Measurements from ENCODE around the gene CACNA1C.

The CACNA1C gene

GRCh38 chr12:2607881-2608607 lies 555.3 kb downstream of the CACNA1C start:
- Histone ChIP-seq H3K36me3 (ENCODE audit: control insufficient read depth in 4 of 4, insufficient read depth in 4 of 4, low read length in 3 of 4) (no peaks in the 10 kb centered on the region), H3K4me1 (ENCODE audit: control extremely low read depth in 1 of 4, control insufficient read depth in 4 of 4, insufficient read depth in 4 of 4, low read length in 3 of 4) (peaks cover 0 to 22% (median 16%) of the 10 kb centered on the region in 4 experiments), H3K9me3 (ENCODE audit: control extremely low read depth in 1 of 5, control insufficient read depth in 4 of 5, insufficient read depth in 2 of 5, low read depth in 1 of 5, low read length in 4 of 5) (no peaks in the 10 kb centered on the region), H3K27me3 (replicated peaks in 2 of 5; ENCODE audit: control insufficient read depth in 4 of 5, insufficient read depth in 5 of 5, low read length in 4 of 5) (no peaks in the 10 kb centered on the region), H3K4me3 (ENCODE audit: control insufficient read depth in 1 of 7, extremely low read depth in 1 of 7, insufficient read depth in 4 of 7, low read depth in 2 of 7, low read length in 6 of 7) (no peak overlapping the region), H3K27ac (ENCODE audit: insufficient read depth in 1 of 2, low read depth in 1 of 2, low read length in 2 of 2, poor library complexity in 1 of 2, severe bottlenecking in 2 of 2) (no peak overlapping the region)
- WGBS (ENCODE audit: insufficient coverage) = 94% methylated on average over 5 of the region's 10 CpGs
- no peak for DNase-seq
- CTCF ChIA-PET = interaction anchor here (0.8 to 2.3 kb wide), 10 partner anchors 9 to 75 kb away, joined by 3 to 8 read pairs (median 4); no protein-coding TSS in a partner anchor
- POLR2A ChIA-PET = no interaction called here

GRCh38 chr12:2608608-2608945 lies 555.8 kb downstream of the CACNA1C start:
- Histone ChIP-seq H3K4me1 (ENCODE audit: control extremely low read depth in 1 of 4, control insufficient read depth in 4 of 4, insufficient read depth in 4 of 4, low read length in 3 of 4) (peaks cover 2 to 27% (median 21%) of the 10 kb centered on the region in 4 experiments), H3K36me3 (ENCODE audit: control insufficient read depth in 4 of 4, insufficient read depth in 4 of 4, low read length in 3 of 4) (no peaks in the 10 kb centered on the region), H3K27ac (ENCODE audit: insufficient read depth in 1 of 2, low read depth in 1 of 2, low read length in 2 of 2, poor library complexity in 1 of 2, severe bottlenecking in 2 of 2) (no peak overlapping the region), H3K9me3 (ENCODE audit: control extremely low read depth in 1 of 5, control insufficient read depth in 4 of 5, insufficient read depth in 2 of 5, low read depth in 1 of 5, low read length in 4 of 5) (no peaks in the 10 kb centered on the region), H3K27me3 (replicated peaks in 2 of 5; ENCODE audit: control insufficient read depth in 4 of 5, insufficient read depth in 5 of 5, low read length in 4 of 5) (no peaks in the 10 kb centered on the region), H3K4me3 (ENCODE audit: control insufficient read depth in 1 of 7, extremely low read depth in 1 of 7, insufficient read depth in 4 of 7, low read depth in 2 of 7, low read length in 6 of 7) (peak overlapping the region in 2 of 7 experiments; percentile 26 to 48)
- DNase-seq = no peak
- ChIA-PET CTCF (interaction anchor here (0.8 to 2.3 kb wide), 8 partner anchors 8 to 75 kb away, joined by 3 to 8 read pairs (median 4); no protein-coding TSS in a partner anchor), POLR2A (no interaction called here)
- 98% methylated on average over 7 of the region's 12 CpGs for WGBS (ENCODE audit: insufficient coverage)

- peak; percentile 57 to 89 (median 87) for DNase-seq
- ChIA-PET CTCF (interaction anchor here (1.2 to 2.3 kb wide), 4 partner anchors 14 to 74 kb away, joined by 3 to 8 read pairs (median 5); no protein-coding TSS in a partner anchor), POLR2A (no interaction called here)
- H3K9me3 ChIP-seq (ENCODE audit: control extremely low read depth in 1 of 5, control insufficient read depth in 4 of 5, insufficient read depth in 2 of 5, low read depth in 1 of 5, low read length in 4 of 5) = no peaks in the 10 kb centered on the region
- H3K36me3 ChIP-seq (ENCODE audit: control insufficient read depth in 4 of 4, insufficient read depth in 4 of 4, low read length in 3 of 4) = no peaks in the 10 kb centered on the region
- no peak overlapping the region for H3K27ac ChIP-seq (ENCODE audit: insufficient read depth in 1 of 2, low read depth in 1 of 2, low read length in 2 of 2, poor library complexity in 1 of 2, severe bottlenecking in 2 of 2)
- no peaks in the 10 kb centered on the region for H3K27me3 ChIP-seq (replicated peaks in 2 of 5; ENCODE audit: control insufficient read depth in 4 of 5, insufficient read depth in 5 of 5, low read length in 4 of 5)
- WGBS (ENCODE audit: insufficient coverage) = 9% methylated on average over 12 of the region's 12 CpGs
- H3K4me1 ChIP-seq (ENCODE audit: control extremely low read depth in 1 of 4, control insufficient read depth in 4 of 4, insufficient read depth in 4 of 4, low read length in 3 of 4) = peaks cover 2 to 30% (median 26%) of the 10 kb centered on the region in 4 experiments
- H3K4me3 ChIP-seq (ENCODE audit: control insufficient read depth in 1 of 7, extremely low read depth in 1 of 7, insufficient read depth in 4 of 7, low read depth in 2 of 7, low read length in 6 of 7) = peak overlapping the region in 2 of 7 experiments; percentile 26 to 48
Observed at GRCh38 chr12:2609020-2609419, 556.2 kb downstream of the CACNA1C start.

- Histone ChIP-seq H3K4me3 (ENCODE audit: control insufficient read depth in 1 of 7, extremely low read depth in 1 of 7, insufficient read depth in 4 of 7, low read depth in 2 of 7, low read length in 6 of 7) (no peak overlapping the region), H3K27ac (ENCODE audit: insufficient read depth in 1 of 2, low read depth in 1 of 2, low read length in 2 of 2, poor library complexity in 1 of 2, severe bottlenecking in 2 of 2) (no peak overlapping the region), H3K9me3 (ENCODE audit: control extremely low read depth in 1 of 5, control insufficient read depth in 4 of 5, insufficient read depth in 2 of 5, low read depth in 1 of 5, low read length in 4 of 5) (no peaks in the 10 kb centered on the region), H3K36me3 (ENCODE audit: control insufficient read depth in 4 of 4, insufficient read depth in 4 of 4, low read length in 3 of 4) (no peaks in the 10 kb centered on the region), H3K27me3 (replicated peaks in 2 of 5; ENCODE audit: control insufficient read depth in 4 of 5, insufficient read depth in 5 of 5, low read length in 4 of 5) (no peaks in the 10 kb centered on the region), H3K4me1 (ENCODE audit: control extremely low read depth in 1 of 4, control insufficient read depth in 4 of 4, insufficient read depth in 4 of 4, low read length in 3 of 4) (peaks cover 2 to 35% (median 28%) of the 10 kb centered on the region in 4 experiments)
- POLR2A ChIA-PET = no interaction called here
- CTCF ChIA-PET = interaction anchor here (1.6 to 2.1 kb wide), 2 partner anchors 22 to 26 kb away, joined by 4 to 10 read pairs; no protein-coding TSS in a partner anchor
- DNase-seq = no peak
- 96% methylated on average over 8 of the region's 11 CpGs for WGBS (ENCODE audit: insufficient coverage)
Observed at GRCh38 chr12:2610358-2610757, 557.6 kb downstream of the CACNA1C start.

- no peaks in the 10 kb centered on the region for H3K27me3 ChIP-seq (replicated peaks in 2 of 5; ENCODE audit: control insufficient read depth in 4 of 5, insufficient read depth in 5 of 5, low read length in 4 of 5)
- H3K4me3 ChIP-seq (ENCODE audit: control insufficient read depth in 1 of 7, extremely low read depth in 1 of 7, insufficient read depth in 4 of 7, low read depth in 2 of 7, low read length in 6 of 7) = no peak overlapping the region
- H3K9me3 ChIP-seq (ENCODE audit: control extremely low read depth in 1 of 5, control insufficient read depth in 4 of 5, insufficient read depth in 2 of 5, low read depth in 1 of 5, low read length in 4 of 5) = no peaks in the 10 kb centered on the region
- H3K4me1 ChIP-seq (ENCODE audit: control extremely low read depth in 1 of 4, control insufficient read depth in 4 of 4, insufficient read depth in 4 of 4, low read length in 3 of 4) = peaks cover 2 to 62% (median 56%) of the 10 kb centered on the region in 4 experiments
- no peak overlapping the region for H3K27ac ChIP-seq (ENCODE audit: insufficient read depth in 1 of 2, low read depth in 1 of 2, low read length in 2 of 2, poor library complexity in 1 of 2, severe bottlenecking in 2 of 2)
- ChIA-PET POLR2A (no interaction called here), CTCF (interaction anchor here (5.9 kb wide), 1 partner anchor 13 kb away, joined by 44 read pairs; no protein-coding TSS in a partner anchor)
- H3K36me3 ChIP-seq (ENCODE audit: control insufficient read depth in 4 of 4, insufficient read depth in 4 of 4, low read length in 3 of 4) = no peaks in the 10 kb centered on the region
- DNase-seq = peak in 2 of 3 donors; percentile 71 to 78
- 57% methylated on average over 11 of the region's 12 CpGs for WGBS (ENCODE audit: insufficient coverage)
Observed at GRCh38 chr12:2613326-2614073, 560.7 kb downstream of the CACNA1C start.

- DNase-seq = no peak
- Histone ChIP-seq H3K27ac (ENCODE audit: insufficient read depth in 1 of 2, low read depth in 1 of 2, low read length in 2 of 2, poor library complexity in 1 of 2, severe bottlenecking in 2 of 2) (no peak overlapping the region), H3K27me3 (replicated peaks in 2 of 5; ENCODE audit: control insufficient read depth in 4 of 5, insufficient read depth in 5 of 5, low read length in 4 of 5) (no peaks in the 10 kb centered on the region), H3K4me1 (ENCODE audit: control extremely low read depth in 1 of 4, control insufficient read depth in 4 of 4, insufficient read depth in 4 of 4, low read length in 3 of 4) (peaks cover 6 to 62% (median 56%) of the 10 kb centered on the region in 4 experiments), H3K36me3 (ENCODE audit: control insufficient read depth in 4 of 4, insufficient read depth in 4 of 4, low read length in 3 of 4) (no peaks in the 10 kb centered on the region), H3K4me3 (ENCODE audit: control insufficient read depth in 1 of 7, extremely low read depth in 1 of 7, insufficient read depth in 4 of 7, low read depth in 2 of 7, low read length in 6 of 7) (no peak overlapping the region), H3K9me3 (ENCODE audit: control extremely low read depth in 1 of 5, control insufficient read depth in 4 of 5, insufficient read depth in 2 of 5, low read depth in 1 of 5, low read length in 4 of 5) (no peaks in the 10 kb centered on the region)
- POLR2A ChIA-PET = no interaction called here
- CTCF ChIA-PET = interaction anchor here (5.9 kb wide), 1 partner anchor 12 kb away, joined by 44 read pairs; no protein-coding TSS in a partner anchor
Observed at GRCh38 chr12:2614341-2614740, 561.6 kb downstream of the CACNA1C start.

Measured in common myeloid progenitor, CD34-positive (primary cell).